HG03378 (cell line): ENCODE measurements around the gene FBXW4.

Experiments
- ATAC-seq: cut with Tn5 transposase; IDR thresholded peaks from one replicate; pipeline ENCODE4 v1.9.1; 2021; ENCODE audit warnings: mild to moderate bottlenecking, moderate library complexity; ENCODE audit not compliant: unreplicated experiment

Gene FBXW4

GRCh38 chr10:101587725-101588653, 107.0 kb downstream of the FBXW4 start, which contains the start of the genes DPCD and POLL:
TSS of gene DPCD (plus strand) at chr10:101588321. CDS start at chr10:101588337, 16 bp downstream.
TSS of gene POLL (minus strand) at chr10:101588257. CDS start at chr10:101587360, 897 bp downstream.
- ATAC-seq = peak; percentile 88

- no peak for ATAC-seq
Measured at GRCh38 chr10:101585841-101586240, 109.1 kb downstream of the FBXW4 start.

GRCh38 chr10:101580486-101581399, 114.2 kb downstream of the FBXW4 start:
- no peak for ATAC-seq

GRCh38 chr10:101579516-101579870, 115.5 kb downstream of the FBXW4 start:
- no peak for ATAC-seq

- no peak for ATAC-seq
Measured at GRCh38 chr10:101578803-101579515, 116.0 kb downstream of the FBXW4 start.

- ATAC-seq = no peak
Measured at GRCh38 chr10:101578192-101578591, 116.8 kb downstream of the FBXW4 start.

GRCh38 chr10:101577121-101577871, 117.7 kb downstream of the FBXW4 start:
- no peak for ATAC-seq

GRCh38 chr10:101576211-101576863, 118.6 kb downstream of the FBXW4 start:
- ATAC-seq = no peak

- no peak for ATAC-seq
Measured at GRCh38 chr10:101575580-101576210, 119.3 kb downstream of the FBXW4 start.

GRCh38 chr10:101575091-101575490, 119.9 kb downstream of the FBXW4 start:
- no peak for ATAC-seq

GRCh38 chr10:101573885-101574753, 120.9 kb downstream of the FBXW4 start:
- ATAC-seq = no peak

GRCh38 chr10:101572785-101573184, 122.2 kb downstream of the FBXW4 start:
- no peak for ATAC-seq

- ATAC-seq = no peak
Measured at GRCh38 chr10:101572126-101572525, 122.8 kb downstream of the FBXW4 start.

GRCh38 chr10:101571271-101571925, 123.6 kb downstream of the FBXW4 start:
- ATAC-seq = no peak

- no peak for ATAC-seq
Measured at GRCh38 chr10:101570428-101571270, 124.3 kb downstream of the FBXW4 start.

GRCh38 chr10:101569622-101570427, 125.1 kb downstream of the FBXW4 start:
- ATAC-seq = no peak
